Endodermal cell (in vitro differentiated cells): ENCODE data around the gene RBM15. TPM values are rescaled to one million over a fixed set of nuclear protein-coding genes. Genes with fewer than 3 reads are reported as not detected.

Experiments used
- DNase-seq: peaks from one replicate; pipeline ENCODE4 v3.0.0-alpha.2; 2017
- H3K27ac ChIP-seq: 2 replicates; pipeline ENCODE4 v1.5.1; 2013; ENCODE audit warnings: mild to moderate bottlenecking, low read depth, low read length, moderate library complexity
- H3K27me3 ChIP-seq: 2 replicates; pipeline ENCODE4 v1.6.1; 2013; ENCODE audit warnings: mild to moderate bottlenecking, low read length, moderate library complexity; ENCODE audit not compliant: insufficient read depth, control insufficient read depth, poor library complexity, severe bottlenecking
- H3K36me3 ChIP-seq: 2 replicates; pipeline ENCODE4 v1.7.0; 2013; ENCODE audit warnings: mild to moderate bottlenecking, low read length, moderate library complexity; ENCODE audit not compliant: control insufficient read depth, insufficient read depth
- H3K4me1 ChIP-seq: one replicate; pipeline ENCODE4 v1.7.0; 2013; ENCODE audit warnings: low read length; ENCODE audit not compliant: control insufficient read depth, insufficient read depth
- H3K4me3 ChIP-seq: 2 replicates; pipeline ENCODE4 v1.5.1; 2013; ENCODE audit warnings: mild to moderate bottlenecking, low read length, moderate library complexity
- H3K9ac ChIP-seq: 2 replicates; pipeline ENCODE4 v1.6.1; 2013; ENCODE audit warnings: mild to moderate bottlenecking, low read length, moderate library complexity; ENCODE audit not compliant: poor library complexity, severe bottlenecking; ENCODE audit errors: extremely low read depth
- H3K9me3 ChIP-seq: 2 replicates; pipeline ENCODE4 v1.6.1; 2013; ENCODE audit warnings: mild to moderate bottlenecking, low read length, moderate library complexity; ENCODE audit not compliant: control insufficient read depth
- H3K27ac Mint-ChIP-seq: 2 replicates; pipeline ENCODE4 v1.8.0; 2020; ENCODE audit warnings: mixed read lengths
- H3K27me3 Mint-ChIP-seq: 2 replicates; pipeline ENCODE4 v1.8.0; 2021; ENCODE audit warnings: mild to moderate bottlenecking, mixed read lengths; ENCODE audit not compliant: insufficient read depth
- H3K36me3 Mint-ChIP-seq: 2 replicates; pipeline ENCODE4 v1.8.0; 2020; ENCODE audit warnings: low read depth, mixed read lengths
- H3K4me1 Mint-ChIP-seq: 2 replicates; pipeline ENCODE4 v1.8.0; 2020; ENCODE audit warnings: mixed read lengths
- H3K4me3 Mint-ChIP-seq: 2 replicates; pipeline ENCODE4 v1.8.0; 2020; ENCODE audit warnings: mild to moderate bottlenecking, moderate library complexity, mixed read lengths
- H3K9me3 Mint-ChIP-seq: 2 replicates; pipeline ENCODE4 v1.8.0; 2020; ENCODE audit warnings: mild to moderate bottlenecking, mixed read lengths
- WGBS, 2 experiments: methylation state at CpG; one replicate each; pipeline versions ENCODE4 v1.1.5 to v1.1.7; 2013; ENCODE audit warnings: missing lambda C conversion rate in 2 of 2, mixed read lengths in 1 of 2; ENCODE audit not compliant: insufficient coverage in 1 of 2, insufficient read length in 1 of 2; 5-methylcytosine and 5-hydroxymethylcytosine counted together
- total RNA-seq, 2 donors: library from RNA; stranded (reverse); fragmentation: NEBNext Ultra II Directional in 1 of 2; extraction: Animal tissue kit (Norgen Biotek cat#: 25700) in 1 of 2; gene quantifications; 2 replicates in 1 of 2; 3 replicates in 1 of 2; pipeline ENCODE4 v1.2.1, GENCODE V29; 2021
- TF ChIP-seq, protein P1 (sequence below): fragments of 200-600 bp; sonication (generic); conservative IDR thresholded peaks from 2 replicates; pipeline ENCODE4 v1.5.0; 2021; ENCODE audit warnings: antibody characterized with exemption, mild to moderate bottlenecking

The RBM15 gene
- total RNA-seq, 2 donors from 2014 or later = 42.0 to 54.2 TPM

DNA sequence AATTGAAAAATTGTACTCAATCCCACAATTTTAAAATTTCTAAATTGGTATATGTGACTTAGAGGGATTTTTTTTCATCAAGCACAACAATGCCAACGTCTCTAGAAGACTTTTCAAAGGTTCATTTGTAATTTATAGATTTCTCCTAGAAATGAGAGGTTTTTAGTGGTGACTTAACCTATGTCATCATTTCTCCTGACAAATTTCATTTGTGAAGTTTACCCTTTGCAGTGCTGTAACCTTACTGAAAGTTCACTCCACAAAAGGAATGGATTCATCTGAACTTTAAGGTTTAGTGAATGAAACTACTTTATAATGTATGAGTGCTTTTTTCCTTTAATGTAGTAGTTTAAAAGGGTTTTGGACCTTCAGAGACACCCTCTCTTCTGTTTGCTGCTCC is 16.1 kb downstream of the RBM15 start:
- H3K36me3 Mint-ChIP-seq = peaks cover 23% of the 10 kb centered on the region
- no peak overlapping the region for H3K27ac ChIP-seq
- peaks cover 5% of the 10 kb centered on the region for H3K4me1 ChIP-seq
- no peaks in the 10 kb centered on the region for H3K27me3 ChIP-seq
- H3K9me3 ChIP-seq = no peaks in the 10 kb centered on the region
- WGBS, 2 experiments = 91% methylated on average over 1 of the region's 1 CpG; no CpG with 5 or more reads in 1 of the 2 experiments
- no peak overlapping the region for H3K4me3 Mint-ChIP-seq
- no peaks in the 10 kb centered on the region for H3K9me3 Mint-ChIP-seq
- H3K4me3 ChIP-seq = no peak overlapping the region
- no peak overlapping the region for H3K27ac Mint-ChIP-seq
- H3K27me3 Mint-ChIP-seq = no peaks in the 10 kb centered on the region
- H3K9ac ChIP-seq = no peak overlapping the region
- TF ChIP-seq, protein P1, sequence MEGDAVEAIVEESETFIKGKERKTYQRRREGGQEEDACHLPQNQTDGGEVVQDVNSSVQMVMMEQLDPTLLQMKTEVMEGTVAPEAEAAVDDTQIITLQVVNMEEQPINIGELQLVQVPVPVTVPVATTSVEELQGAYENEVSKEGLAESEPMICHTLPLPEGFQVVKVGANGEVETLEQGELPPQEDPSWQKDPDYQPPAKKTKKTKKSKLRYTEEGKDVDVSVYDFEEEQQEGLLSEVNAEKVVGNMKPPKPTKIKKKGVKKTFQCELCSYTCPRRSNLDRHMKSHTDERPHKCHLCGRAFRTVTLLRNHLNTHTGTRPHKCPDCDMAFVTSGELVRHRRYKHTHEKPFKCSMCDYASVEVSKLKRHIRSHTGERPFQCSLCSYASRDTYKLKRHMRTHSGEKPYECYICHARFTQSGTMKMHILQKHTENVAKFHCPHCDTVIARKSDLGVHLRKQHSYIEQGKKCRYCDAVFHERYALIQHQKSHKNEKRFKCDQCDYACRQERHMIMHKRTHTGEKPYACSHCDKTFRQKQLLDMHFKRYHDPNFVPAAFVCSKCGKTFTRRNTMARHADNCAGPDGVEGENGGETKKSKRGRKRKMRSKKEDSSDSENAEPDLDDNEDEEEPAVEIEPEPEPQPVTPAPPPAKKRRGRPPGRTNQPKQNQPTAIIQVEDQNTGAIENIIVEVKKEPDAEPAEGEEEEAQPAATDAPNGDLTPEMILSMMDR = no peak
- peaks cover 37% of the 10 kb centered on the region for H3K36me3 ChIP-seq
- H3K4me1 Mint-ChIP-seq = peaks cover 2% of the 10 kb centered on the region
- no peak for DNase-seq

DNA sequence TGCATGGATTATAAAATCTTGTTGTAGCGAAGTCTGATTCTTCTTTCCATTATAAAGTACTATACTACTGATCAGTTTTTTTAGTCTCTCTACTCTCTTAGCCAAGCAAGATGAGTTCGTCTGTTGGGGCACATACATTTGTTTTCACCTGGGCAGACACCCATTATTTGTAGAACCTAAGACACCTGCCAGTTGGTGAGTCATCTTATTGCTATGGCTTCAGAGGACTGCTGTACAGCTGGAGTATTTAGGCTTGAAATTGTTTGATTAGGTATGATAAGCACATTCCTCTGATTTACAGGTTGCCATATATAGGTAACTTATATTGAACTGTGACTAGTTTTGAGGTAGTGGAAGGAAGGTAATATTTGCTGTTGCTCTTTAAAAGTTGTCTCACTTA is 17.2 kb downstream of the RBM15 start:
- H3K4me3 ChIP-seq = no peak overlapping the region
- no peaks in the 10 kb centered on the region for H3K4me1 Mint-ChIP-seq
- no peaks in the 10 kb centered on the region for H3K4me1 ChIP-seq
- no peak overlapping the region for H3K4me3 Mint-ChIP-seq
- H3K27me3 ChIP-seq = no peaks in the 10 kb centered on the region
- H3K9ac ChIP-seq = no peak overlapping the region
- TF ChIP-seq, protein P1 = no peak
- 96% methylated on average over 2 of the region's 2 CpGs; no CpG with 5 or more reads in 1 of the 2 experiments for WGBS, 2 experiments
- H3K27ac Mint-ChIP-seq = no peak overlapping the region
- DNase-seq = no peak
- H3K27ac ChIP-seq = no peak overlapping the region
- no peaks in the 10 kb centered on the region for H3K9me3 Mint-ChIP-seq
- no peaks in the 10 kb centered on the region for H3K27me3 Mint-ChIP-seq
- peaks cover 43% of the 10 kb centered on the region for H3K36me3 ChIP-seq
- no peaks in the 10 kb centered on the region for H3K9me3 ChIP-seq
- peaks cover 30% of the 10 kb centered on the region for H3K36me3 Mint-ChIP-seq

DNA sequence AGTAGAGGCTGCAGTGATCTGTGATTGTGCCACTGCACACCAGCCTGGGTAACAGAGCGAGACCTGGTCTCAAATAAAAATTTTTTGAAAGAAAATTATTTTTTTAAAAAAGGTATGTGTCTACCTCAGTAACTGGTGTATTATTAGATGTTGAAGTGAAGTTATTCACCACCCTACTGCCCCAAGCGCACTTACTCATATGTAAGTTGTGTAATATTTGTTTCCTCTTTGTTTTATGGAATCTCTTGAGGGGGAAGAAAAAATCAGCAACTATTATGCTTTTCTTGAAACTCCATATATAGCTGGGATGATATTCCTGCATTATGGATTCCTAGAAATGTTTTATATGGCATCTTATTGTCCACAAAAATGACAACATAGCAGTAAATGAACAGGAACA is 21.3 kb downstream of the RBM15 start:
- TF ChIP-seq, protein P1 = no peak
- Histone ChIP-seq H3K4me3 (no peak overlapping the region), H3K27ac (no peak overlapping the region), H3K9me3 (no peaks in the 10 kb centered on the region), H3K9ac (no peak overlapping the region), H3K36me3 (peaks cover 65% of the 10 kb centered on the region), H3K27me3 (no peaks in the 10 kb centered on the region), H3K4me1 (no peaks in the 10 kb centered on the region)
- H3K9me3 Mint-ChIP-seq = no peaks in the 10 kb centered on the region
- H3K36me3 Mint-ChIP-seq = peaks cover 52% of the 10 kb centered on the region
- no peak overlapping the region for H3K27ac Mint-ChIP-seq
- no peak for DNase-seq
- no peaks in the 10 kb centered on the region for H3K27me3 Mint-ChIP-seq
- H3K4me3 Mint-ChIP-seq = no peak overlapping the region
- no peaks in the 10 kb centered on the region for H3K4me1 Mint-ChIP-seq
- WGBS, 2 experiments = 90 to 100% methylated on average over 1 to 2 of the region's 2 CpGs
